ENCODE measurements around the gene ALPI. TPM values are rescaled to one million over a fixed set of nuclear protein-coding genes. Genes with fewer than 3 reads are reported as not detected.
"Not testable (repeated sequence)": the region's sequence is repeated elsewhere in the genome, so short reads cannot be mapped to it uniquely, and the experiment has no call there.

Gene ALPI
- total RNA-seq, 1 donor from 2014 or later, result not detected

DNA sequence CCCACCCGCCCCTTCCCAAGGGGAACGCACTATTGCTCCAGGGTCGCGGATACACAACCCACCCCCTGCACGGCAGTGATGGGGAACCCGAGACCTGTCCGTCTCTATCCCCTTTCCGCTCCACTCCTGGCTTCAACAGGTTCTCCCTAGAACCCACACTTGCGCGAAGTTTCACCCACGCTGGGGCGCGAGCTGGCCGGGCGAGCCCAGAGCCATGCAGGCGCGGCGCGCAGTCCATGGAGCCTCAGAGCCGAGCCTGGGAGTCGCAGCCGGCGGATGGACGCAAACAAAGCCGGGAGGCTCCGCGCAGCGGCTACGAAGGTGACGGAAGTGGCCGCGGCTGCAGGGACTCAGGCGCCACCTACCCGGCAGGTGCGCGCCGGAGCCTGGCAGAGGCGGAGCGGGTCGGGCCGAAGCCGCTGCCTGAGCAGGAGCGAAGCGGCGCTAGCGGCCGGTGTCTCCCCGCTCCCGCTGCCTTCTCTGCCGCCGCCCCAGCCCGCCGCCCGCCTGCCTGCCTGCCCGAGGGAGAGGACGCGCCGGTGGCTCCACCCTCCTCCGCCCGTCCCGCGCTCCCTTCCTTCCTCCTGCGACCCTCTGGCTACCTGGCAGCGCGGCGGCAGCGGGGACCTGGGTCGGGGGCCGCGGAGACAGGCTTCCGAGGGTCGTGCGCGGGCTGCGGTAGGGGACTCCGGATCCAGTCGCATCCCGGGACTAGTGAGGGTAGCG, 35.3 kb upstream of the ALPI start:
- DNase-seq (ENCODE audit: low spot score) (no peak), ATAC-seq (peak; percentile 92)

DNA sequence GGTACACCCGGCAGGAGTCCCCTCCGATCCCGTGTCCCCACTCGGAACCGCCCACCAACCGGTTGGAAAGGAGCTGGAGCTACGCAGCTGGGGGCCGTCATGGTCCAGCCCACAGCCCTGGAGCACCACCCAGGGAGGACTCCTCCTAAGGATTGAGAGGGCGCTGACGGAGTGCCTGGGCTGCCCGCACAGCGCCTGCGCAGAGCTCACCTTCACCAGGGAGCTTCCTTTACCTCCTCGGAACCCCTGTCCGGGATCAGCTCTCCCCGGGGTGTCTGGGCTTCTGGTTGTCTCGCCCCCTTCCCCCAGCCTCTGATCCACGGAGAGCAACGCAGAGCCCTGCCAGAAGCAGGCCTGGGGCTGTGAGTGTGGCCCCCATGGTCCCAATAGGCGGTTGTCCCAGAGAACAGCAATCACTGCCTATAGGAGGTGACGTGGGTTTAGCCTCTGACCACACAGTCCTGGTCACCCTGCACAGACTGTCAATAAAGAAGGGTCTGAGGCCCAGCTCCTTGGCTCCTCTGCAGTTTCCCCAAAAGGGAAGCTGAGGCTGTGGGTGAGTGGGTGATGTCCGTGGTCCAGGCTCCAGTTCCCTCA, 34.7 kb upstream of the ALPI start:
- ATAC-seq, result peak; percentile 5
- no peak for DNase-seq (ENCODE audit: low spot score)

DNA sequence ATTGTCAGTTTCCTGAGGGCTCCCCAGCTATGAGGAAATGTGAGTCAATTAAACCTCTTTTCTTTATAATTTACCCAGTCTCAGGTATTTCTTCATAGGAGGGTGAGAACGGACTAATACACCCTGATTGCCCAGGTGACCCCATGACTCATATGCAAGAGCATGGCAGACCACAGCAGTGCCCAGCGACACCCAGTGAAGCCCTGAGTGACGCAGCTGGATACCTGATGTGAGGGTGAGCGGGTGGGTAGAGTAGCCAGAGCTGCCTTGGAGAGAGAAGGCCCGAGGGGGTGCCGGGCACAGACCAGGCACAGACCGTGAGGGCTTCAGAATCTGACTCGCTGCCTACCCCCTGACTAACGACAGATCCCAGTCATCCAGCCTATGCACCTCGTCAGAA, 33.9 kb upstream of the ALPI start:
- ATAC-seq (no peak), DNase-seq (ENCODE audit: low spot score) (no peak)

DNA sequence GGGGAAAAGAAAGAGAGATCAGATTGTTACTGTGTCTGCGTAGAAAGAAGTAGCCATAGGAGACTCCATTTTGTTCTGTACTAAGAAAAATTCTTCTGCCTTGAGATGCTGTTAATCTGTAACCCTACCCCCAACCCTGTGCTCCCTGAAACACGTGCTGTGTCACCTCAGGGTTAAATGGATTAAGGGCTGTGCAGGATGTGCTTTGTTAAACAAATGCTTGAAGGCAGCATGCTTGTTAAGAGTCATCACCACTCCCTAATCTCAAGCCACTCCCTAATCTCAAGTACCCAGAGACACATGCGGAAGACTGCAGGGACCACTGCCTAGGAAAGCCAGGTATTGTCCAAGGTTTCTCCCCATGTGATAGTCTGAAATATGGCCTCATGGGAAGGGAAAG, 33.0 kb upstream of the ALPI start:
- DNase-seq (ENCODE audit: low spot score); ATAC-seq: not testable (repeated sequence)

DNA sequence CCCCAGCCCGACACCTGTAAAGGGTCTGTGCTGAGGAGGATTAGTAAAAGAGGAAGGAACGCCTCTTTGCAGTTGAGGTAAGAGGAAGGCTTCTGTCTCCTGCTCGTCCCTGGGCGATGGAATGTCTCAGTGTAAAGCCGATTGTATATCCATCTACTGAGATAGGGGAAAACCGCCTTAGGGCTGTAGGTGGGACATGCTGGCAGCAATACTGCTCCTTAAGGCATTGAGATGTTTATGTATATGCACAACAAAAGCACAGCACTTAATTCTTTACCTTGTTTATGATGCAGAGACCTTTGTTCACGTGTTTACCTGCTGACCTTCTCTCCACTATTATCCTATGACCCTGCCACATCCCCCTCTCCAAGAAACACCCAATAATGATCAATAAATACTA, 32.5 kb upstream of the ALPI start:
- not testable (repeated sequence) for ATAC-seq; DNase-seq (ENCODE audit: low spot score)

DNA sequence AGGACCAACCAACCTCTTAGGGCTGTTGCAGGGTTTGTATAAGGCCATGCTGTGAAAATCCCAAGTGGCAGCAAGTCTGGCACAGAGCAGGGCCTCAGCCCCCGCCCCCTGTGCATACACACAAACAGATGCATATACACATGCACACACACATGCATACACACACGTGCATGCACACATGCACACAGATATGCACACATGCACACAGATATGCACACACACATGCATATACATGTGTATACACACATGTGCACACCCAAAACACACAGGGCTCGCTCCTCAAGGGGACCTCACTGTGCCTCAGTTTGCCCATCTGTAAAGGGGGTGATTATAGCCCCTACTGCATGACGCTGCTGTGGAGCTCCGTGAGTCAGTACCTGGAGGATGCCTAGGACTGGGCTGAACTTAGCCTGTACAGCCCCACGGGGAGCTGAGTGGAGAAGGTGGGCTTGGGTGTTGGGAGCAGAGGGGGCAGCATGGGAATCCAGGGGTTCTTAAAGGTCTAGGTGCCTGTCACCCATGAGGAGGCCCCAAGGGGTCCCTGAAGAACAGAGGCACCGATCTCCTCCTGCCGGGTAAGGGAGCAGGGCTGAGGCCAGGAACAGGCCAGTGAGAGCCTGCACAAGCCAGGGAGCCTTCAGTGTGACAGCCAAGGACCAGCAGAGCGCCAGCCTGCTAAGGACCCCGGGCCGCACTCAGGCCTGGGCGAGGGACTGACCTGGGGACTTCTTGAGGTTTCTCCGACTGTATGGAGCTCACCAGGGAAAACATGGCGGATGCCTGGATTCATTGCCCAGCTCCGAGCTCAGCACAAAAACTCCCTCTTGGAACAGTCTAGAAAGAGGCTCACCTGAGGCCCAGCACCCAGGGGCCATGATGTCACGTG, 24.0 kb upstream of the ALPI start:
- no peak for DNase-seq (ENCODE audit: low spot score)
- ATAC-seq, result no peak

- ATAC-seq (peak; percentile 53), DNase-seq (ENCODE audit: low spot score) (no peak)
Measured at GRCh38 chr2:232432598-232433184, 23.3 kb upstream of the ALPI start.

DNA sequence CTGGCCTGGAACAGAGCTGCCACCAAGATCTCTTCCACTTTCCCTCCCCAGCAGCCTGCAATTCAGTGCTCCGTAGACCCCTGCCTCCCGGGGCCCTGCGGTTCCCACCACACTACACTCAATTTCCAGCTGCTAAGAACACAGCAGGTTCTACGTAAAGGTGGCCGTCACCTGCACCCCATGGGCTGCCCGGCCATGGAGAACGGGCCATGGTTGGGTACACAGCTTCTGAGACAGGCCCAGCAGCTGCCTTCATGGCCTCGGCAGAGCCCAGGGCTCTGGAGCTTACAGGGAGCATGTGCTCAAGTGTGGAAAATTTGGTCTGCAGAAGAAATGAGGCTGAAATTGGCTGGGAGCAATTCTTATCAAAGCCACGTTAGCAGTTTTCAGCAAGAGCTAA, 22.3 kb upstream of the ALPI start:
- not testable (repeated sequence) for ATAC-seq; DNase-seq (ENCODE audit: low spot score)

DNA sequence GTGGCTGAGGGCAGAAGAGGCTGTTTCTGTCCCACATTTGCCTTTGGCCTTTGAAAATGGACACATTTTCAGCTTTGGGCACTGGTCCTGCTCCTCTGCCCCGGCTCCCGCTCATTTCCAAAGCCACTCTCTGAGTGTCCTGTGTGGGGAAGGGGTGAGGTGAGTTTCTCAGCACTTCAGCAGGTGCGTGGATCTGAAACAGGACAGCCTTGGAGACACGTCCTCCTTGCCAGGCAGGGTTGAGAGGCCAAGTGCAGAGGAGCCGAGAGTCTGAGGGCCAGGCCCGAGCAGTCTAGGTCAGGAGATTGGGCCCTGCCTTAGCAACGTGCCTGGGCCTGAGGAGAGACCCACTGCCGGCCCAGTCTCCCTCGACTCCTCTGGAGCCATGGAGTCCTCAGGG, 21.9 kb upstream of the ALPI start:
- ATAC-seq (no peak), DNase-seq (ENCODE audit: low spot score) (no peak)

GRCh38 chr2:232434563-232435374, 21.2 kb upstream of the ALPI start:
- no peak for DNase-seq (ENCODE audit: low spot score)
- no peak for ATAC-seq

DNA sequence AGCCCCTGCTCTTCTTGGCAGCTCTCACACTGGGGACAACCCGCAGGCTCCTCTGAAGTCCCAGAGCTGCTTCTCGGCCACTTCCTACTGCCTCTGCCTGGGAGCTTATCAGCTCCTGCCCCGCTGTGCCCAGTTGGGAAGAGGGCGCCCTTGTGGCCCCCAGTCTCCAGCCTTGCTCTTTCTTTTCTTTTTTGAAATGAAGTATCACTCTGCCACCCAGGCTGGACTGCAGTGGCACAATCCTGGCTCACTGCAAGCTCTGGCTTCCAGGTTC, 20.6 kb upstream of the ALPI start:
- ATAC-seq, result no peak
- no peak for DNase-seq (ENCODE audit: low spot score)

- ATAC-seq (no peak), DNase-seq (ENCODE audit: low spot score) (no peak)
Measured at GRCh38 chr2:232435805-232436204, 20.1 kb upstream of the ALPI start.

- ATAC-seq, result no peak
- DNase-seq (ENCODE audit: low spot score), result no peak
Measured at GRCh38 chr2:232436381-232437194, 19.4 kb upstream of the ALPI start.

- no peak for ATAC-seq
- DNase-seq (ENCODE audit: low spot score), result no peak
Measured at GRCh38 chr2:232437195-232437571, 18.8 kb upstream of the ALPI start.

DNA sequence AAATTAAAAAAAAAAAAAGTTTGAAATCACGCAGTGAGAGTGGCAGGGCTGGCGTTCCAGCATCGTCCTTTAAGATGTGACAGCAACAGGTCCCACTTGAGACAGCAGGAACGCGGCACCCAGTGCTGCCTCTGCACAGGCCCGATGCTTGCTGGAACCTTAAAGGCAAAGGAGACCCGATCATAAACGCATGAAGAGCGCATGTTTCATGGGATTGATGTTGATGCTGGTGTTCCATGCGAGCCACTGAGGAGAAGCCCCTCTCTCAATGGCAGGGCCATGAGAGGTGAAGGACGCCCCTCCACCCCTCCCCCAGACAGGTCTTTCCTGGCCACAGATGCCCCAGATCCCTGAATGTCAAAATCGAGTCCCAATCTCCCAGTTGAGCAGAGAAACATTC, 17.9 kb upstream of the ALPI start:
- ATAC-seq, result no peak
- DNase-seq (ENCODE audit: low spot score), result no peak

- DNase-seq (ENCODE audit: low spot score) (no peak), ATAC-seq (peak; percentile 30)
Measured at GRCh38 chr2:232438951-232439757, 16.8 kb upstream of the ALPI start.

- ATAC-seq (no peak), DNase-seq (ENCODE audit: low spot score) (no peak)
Measured at GRCh38 chr2:232439758-232440135, 16.2 kb upstream of the ALPI start.

GRCh38 chr2:232440220-232441018, 15.5 kb upstream of the ALPI start:
- ATAC-seq (peak; percentile 74), DNase-seq (ENCODE audit: low spot score) (peak; percentile 87)

All from left lobe of liver (tissue), 2 donors.